ENCODE measurements around the gene KSR1.

DNA sequence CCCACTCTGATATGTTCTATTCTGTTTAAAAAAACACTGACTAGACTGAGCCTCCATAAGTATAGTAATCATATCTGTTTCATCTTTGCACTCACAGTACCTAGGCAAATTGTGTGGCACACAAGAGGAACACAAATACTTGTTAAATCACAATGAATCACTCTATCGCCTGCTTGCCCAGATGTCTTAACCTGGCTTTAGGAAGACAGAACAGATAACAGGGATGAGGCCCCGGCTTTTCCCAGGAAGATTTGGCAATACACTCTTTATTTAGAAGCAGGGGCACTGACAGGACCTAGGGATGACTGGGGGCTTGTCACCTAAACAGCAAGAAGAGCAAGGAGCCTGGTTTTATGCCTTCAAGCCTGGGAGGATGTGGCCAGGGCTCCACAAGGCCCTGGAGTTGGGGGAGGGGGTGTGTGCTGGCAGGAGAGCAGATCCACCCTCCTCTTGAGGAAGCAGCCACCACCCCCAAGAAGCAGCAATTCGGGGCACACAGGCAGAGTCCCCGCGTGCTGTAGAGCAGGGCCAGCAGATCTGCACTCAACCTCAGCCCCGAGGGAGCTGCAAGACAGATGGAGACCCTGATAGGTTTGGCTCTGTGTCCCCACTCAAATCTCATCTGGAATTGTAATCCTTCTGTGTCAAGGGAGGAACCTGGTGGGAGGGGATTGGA lies 41.0 kb upstream of the KSR1 start:
- TF ChIP-seq, protein P1, sequence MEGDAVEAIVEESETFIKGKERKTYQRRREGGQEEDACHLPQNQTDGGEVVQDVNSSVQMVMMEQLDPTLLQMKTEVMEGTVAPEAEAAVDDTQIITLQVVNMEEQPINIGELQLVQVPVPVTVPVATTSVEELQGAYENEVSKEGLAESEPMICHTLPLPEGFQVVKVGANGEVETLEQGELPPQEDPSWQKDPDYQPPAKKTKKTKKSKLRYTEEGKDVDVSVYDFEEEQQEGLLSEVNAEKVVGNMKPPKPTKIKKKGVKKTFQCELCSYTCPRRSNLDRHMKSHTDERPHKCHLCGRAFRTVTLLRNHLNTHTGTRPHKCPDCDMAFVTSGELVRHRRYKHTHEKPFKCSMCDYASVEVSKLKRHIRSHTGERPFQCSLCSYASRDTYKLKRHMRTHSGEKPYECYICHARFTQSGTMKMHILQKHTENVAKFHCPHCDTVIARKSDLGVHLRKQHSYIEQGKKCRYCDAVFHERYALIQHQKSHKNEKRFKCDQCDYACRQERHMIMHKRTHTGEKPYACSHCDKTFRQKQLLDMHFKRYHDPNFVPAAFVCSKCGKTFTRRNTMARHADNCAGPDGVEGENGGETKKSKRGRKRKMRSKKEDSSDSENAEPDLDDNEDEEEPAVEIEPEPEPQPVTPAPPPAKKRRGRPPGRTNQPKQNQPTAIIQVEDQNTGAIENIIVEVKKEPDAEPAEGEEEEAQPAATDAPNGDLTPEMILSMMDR (IDR thresholded peaks at IDR 0.05), result no peak
- TF ChIP-seq POLR2A (IDR thresholded peaks at IDR 0.05), result no peak
